LNCaP clone FGC (cell line): ENCODE results near the gene SLC16A1.

Source experiments
- DNase-seq: peaks from one replicate; pipeline ENCODE4 v3.0.0-alpha.2; 2011; ENCODE audit warnings: low read depth
- H3K4me3 ChIP-seq: 2 replicates; pipeline ENCODE4 v1.5.1; 2011; ENCODE audit warnings: mild to moderate bottlenecking, low read depth, low read length, control low read depth
- TF ChIP-seq, protein P1 (sequence below): IDR thresholded peaks from 2 replicates; pipeline ENCODE4 v1.5.1; 2012; ENCODE audit warnings: mild to moderate bottlenecking; ENCODE audit not compliant: control insufficient read depth, insufficient read depth; ENCODE audit errors: extremely low read depth

Gene SLC16A1

DNA sequence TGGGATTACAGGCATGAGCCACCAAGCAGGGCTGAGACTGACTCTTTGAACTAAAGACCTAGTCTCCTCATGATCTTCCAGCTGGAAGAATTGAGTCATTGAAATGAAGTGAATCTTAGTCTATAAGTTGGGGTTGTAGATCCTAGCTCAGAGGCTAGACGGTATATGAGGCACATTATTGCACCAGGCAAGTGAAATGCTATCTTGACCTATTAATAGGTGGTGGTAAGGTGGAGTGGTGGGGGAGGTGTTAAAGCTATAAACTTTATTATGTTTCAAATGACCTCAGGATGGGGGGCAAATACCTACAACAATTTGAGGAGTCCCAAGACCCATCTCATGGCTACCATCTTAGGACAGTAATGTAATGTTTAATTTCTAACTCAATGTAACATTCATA lies 36.8 kb upstream of the SLC16A1 start:
- H3K4me3 ChIP-seq: no peak overlapping the region
- TF ChIP-seq, protein P1, sequence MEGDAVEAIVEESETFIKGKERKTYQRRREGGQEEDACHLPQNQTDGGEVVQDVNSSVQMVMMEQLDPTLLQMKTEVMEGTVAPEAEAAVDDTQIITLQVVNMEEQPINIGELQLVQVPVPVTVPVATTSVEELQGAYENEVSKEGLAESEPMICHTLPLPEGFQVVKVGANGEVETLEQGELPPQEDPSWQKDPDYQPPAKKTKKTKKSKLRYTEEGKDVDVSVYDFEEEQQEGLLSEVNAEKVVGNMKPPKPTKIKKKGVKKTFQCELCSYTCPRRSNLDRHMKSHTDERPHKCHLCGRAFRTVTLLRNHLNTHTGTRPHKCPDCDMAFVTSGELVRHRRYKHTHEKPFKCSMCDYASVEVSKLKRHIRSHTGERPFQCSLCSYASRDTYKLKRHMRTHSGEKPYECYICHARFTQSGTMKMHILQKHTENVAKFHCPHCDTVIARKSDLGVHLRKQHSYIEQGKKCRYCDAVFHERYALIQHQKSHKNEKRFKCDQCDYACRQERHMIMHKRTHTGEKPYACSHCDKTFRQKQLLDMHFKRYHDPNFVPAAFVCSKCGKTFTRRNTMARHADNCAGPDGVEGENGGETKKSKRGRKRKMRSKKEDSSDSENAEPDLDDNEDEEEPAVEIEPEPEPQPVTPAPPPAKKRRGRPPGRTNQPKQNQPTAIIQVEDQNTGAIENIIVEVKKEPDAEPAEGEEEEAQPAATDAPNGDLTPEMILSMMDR: no peak
- no peak for DNase-seq

DNA sequence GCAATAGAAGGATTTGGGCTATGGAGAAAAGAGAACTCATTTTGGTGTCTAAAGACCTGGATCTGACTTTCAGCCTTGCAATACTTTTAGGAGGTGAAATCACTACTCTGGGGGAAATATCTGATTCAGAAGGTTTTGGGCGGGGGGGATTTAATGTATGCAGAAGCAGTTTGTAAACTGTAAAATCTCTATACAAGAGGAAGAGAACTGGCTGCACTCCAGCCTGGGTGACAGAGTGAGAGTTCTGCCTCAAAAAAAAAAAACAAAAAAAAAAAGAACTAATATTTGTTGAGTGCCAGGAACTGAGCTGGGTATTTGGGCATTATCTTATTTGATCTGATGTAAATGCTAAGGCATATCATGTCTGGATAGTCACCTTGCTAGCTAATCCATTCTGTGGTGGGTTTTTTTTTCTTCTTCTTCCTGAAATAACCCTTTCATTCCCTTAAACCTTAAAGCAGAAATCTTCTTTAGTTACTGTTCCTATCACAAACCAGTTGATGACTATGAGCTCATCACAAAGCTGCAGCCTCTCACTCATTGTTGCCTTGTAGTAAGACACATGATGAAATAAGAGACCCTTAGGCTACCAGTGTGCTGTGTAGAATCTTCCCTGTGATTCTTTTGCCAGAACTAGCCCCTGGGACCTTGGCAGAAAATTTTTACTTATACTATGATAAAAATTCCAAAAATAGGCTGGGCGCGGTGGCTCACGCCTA lies 35.6 kb upstream of the SLC16A1 start:
- TF ChIP-seq, protein P1: no peak
- no peak for DNase-seq
- H3K4me3 ChIP-seq: no peak overlapping the region

DNA sequence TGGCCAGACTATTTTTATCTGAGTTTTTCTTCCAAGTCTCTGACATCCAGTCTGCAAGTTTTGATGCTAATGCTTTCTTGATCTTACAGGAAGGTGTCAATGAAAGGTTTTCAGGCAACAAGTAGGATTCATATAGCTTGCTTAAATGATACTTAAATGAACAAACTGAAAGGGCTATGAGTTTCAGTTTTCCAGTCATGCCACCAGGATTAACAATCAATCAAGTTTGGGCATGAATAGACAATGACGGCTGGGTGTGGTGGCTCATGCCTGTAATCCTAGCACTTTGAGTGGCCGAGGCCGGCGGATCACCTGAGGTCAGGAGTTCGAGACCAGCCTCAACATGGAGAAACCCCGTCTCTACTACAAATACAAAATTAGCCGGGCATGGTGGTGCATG lies 34.3 kb upstream of the SLC16A1 start:
- DNase-seq: no peak
- TF ChIP-seq, protein P1: no peak
- H3K4me3 ChIP-seq: no peak overlapping the region

DNA sequence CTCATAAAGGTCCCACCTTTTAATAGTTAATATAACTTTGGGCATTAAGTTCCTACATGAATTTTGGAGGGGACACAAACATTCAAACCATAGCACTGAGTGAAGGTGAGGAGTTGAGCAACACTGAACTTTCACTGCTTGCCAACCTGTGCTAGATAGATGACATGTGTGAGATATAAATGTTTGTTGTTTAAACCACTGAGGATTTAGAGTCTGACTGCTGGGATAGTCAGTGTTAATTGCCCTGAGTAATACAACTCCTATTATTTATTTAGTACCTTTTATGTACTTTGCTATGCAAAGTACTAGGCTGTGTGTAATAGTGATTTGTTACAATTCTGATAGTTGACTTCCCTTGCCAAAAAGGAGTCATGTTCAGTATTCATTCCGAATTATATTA lies 32.4 kb upstream of the SLC16A1 start:
- H3K4me3 ChIP-seq: no peak overlapping the region
- TF ChIP-seq, protein P1: no peak
- peak; percentile 50 for DNase-seq

DNA sequence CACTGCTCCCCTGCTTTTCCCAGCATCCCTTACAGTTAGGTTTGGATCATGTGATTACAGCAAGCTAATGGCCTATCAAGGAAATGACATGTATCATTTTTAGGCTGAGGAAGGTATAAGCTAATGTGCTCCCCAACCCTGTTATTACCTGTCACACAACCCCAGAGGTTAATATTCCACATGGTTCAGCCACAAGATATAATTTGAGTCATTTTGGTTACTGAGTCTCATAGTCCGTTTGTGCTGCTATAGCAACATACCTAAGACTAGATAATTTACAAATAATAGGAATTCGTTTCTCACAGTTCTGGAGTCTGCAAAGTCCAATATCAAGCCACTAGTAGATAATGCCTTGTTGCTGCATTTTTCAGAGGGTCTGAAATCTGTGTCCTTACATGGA lies 29.1 kb upstream of the SLC16A1 start:
- no peak overlapping the region for H3K4me3 ChIP-seq
- TF ChIP-seq, protein P1: no peak
- DNase-seq: no peak

DNA sequence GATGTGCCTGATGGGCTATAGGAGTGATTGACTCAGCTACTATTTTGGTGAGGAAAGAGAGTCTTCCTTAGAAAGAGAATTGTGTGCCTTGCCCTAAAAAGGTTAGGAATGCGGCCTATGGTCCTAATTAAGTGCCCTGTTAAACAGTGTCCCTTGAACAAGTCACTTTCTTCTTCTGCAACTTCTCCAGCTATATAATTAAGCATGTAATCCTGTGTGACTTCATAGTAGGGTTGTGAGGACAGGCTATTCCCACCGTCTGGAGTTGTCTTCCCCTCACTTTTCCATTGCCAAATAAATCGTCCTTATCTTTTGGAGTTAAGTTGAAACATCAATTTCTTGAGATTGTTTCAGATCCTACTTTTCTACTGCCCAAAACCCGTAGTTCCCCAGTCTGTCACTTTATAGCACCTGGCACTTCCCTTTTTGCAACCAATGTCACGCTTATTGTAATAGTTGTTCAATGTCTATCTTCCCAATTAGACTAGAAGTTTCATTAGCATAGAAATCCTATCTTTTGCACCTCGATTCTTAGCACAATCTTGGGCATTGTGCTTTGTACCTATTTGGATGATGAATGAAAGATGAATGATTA lies 27.6 kb upstream of the SLC16A1 start:
- TF ChIP-seq, protein P1: no peak
- H3K4me3 ChIP-seq: no peak overlapping the region
- no peak for DNase-seq
